Muscle of leg (tissue), 11 donors: ENCODE measurements around the gene IGF1R. TPM values are rescaled to one million over a fixed set of nuclear protein-coding genes. Genes with fewer than 3 reads are reported as not detected.

ENCODE experiments used
- DNase-seq: peaks from one replicate; pipeline ENCODE4 v3.0.0; 2013
- H3K27ac ChIP-seq: one replicate; pipeline ENCODE4 v1.5.1; 2013; ENCODE audit warnings: mild to moderate bottlenecking, low read length, control low read depth
- H3K27me3 ChIP-seq: one replicate; pipeline ENCODE4 v1.6.1; 2013; ENCODE audit warnings: low read length; ENCODE audit not compliant: control insufficient read depth, insufficient read depth
- H3K36me3 ChIP-seq: one replicate; pipeline ENCODE4 v1.6.1; 2013; ENCODE audit warnings: low read length; ENCODE audit not compliant: control insufficient read depth, insufficient read depth
- H3K4me1 ChIP-seq: one replicate; pipeline ENCODE4 v1.6.1; 2013; ENCODE audit warnings: low read length; ENCODE audit not compliant: control insufficient read depth, insufficient read depth
- H3K4me3 ChIP-seq: one replicate; pipeline ENCODE4 v1.5.1; 2013; ENCODE audit warnings: low read length, control low read depth
- H3K9me3 ChIP-seq: replicated peaks from 2 replicates; pipeline ENCODE4 v1.6.1; 2013; ENCODE audit warnings: low read depth, low read length; ENCODE audit not compliant: control insufficient read depth
- WGBS: methylation state at CpG from one replicate; pipeline ENCODE4 v1.1.5; 2013; ENCODE audit warnings: missing lambda C conversion rate; ENCODE audit not compliant: insufficient coverage; 5-methylcytosine and 5-hydroxymethylcytosine counted together
- polyA plus RNA-seq, 8 donors: library from polyadenylated mRNA; unstranded; fragments of 120-200 nt; gene quantifications; one replicate each; pipeline versions ENCODE4 v1.2.1 to v1.2.3, GENCODE V29; 2013; ENCODE audit warnings: inconsistent platforms in 1 of 8, low replicate concordance in 1 of 8; ENCODE audit not compliant: insufficient read length in 8 of 8, insufficient read depth in 1 of 8
- total RNA-seq: library from RNA; stranded (reverse); fragments of 120-200 nt; gene quantifications from one replicate; pipeline ENCODE4 v1.2.4, GENCODE V29; 2013

IGF1R gene
- total and polyA plus RNA-seq, 9 donors: 13.0 to 19.7 (median 18.3) TPM

DNA sequence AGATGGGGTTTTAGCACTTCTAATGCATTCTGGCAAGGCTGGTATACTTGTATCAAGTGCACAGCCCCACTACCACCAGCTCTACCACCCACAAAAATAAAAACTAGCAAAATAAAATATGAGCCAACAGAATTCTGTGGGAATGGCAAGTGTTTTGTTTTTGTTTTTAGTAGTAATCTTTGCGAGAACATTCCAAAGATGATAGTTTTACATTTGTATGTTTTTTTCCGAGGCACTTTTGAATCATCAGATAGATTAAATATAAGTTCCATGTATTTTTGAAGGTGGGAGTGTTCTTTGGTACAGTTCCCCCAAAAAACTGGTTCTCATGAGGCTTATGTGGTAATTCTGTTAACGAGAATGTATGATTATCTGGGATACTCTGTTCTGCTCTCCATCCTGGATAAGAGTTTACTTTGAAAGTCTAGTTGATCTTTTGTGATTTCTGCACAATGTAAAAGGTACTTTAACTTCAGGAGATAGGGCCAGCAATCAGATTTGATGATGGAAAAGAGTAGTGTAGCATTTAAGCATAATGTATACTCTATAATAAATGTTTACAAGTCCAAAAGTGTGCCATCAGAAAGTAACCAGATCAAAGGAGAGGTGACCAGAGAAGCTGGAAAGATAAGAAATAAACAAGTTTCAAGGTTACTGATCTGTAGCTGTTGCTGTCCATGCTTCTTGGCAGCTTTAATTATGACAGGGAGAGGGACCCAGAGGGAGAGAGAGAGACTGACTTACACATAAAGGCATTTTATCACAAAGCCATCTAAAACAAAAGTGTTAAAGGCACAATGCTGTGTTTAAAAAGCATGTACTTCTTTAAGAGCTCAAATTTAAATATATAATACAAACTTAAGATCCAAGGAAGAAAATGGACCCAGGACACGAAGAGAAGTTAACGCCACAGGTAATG, 228.4 kb downstream of the IGF1R start:
- no peak overlapping the region for H3K4me3 ChIP-seq
- peaks cover 10% of the 10 kb centered on the region for H3K4me1 ChIP-seq
- no CpG with 5 or more reads among the region's 5 CpGs for WGBS
- H3K27me3 ChIP-seq: no peaks in the 10 kb centered on the region
- DNase-seq: no peak
- no peaks in the 10 kb centered on the region for H3K9me3 ChIP-seq
- H3K36me3 ChIP-seq: no peaks in the 10 kb centered on the region
- H3K27ac ChIP-seq: no peak overlapping the region

DNA sequence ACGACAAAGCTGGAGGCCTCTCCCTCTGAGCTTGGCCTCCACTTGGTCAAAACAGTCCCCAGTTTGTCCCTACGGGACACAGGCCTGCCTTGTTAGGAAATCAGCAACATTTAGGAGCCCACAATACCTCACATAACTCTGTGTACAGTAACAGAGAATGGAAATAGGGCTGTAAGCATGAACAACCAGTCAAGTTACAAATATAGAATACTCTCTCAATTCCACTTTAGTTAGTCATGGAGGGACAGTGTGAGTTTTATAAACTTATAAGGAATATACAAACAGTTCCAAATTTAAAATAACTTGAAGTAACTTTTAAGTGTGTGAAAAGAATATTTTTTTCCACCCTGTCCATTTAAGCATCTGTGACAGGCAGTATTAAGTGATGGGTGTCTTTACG, 229.8 kb downstream of the IGF1R start:
- Histone ChIP-seq H3K9me3 (no peaks in the 10 kb centered on the region), H3K4me3 (no peak overlapping the region), H3K27me3 (no peaks in the 10 kb centered on the region), H3K27ac (no peak overlapping the region), H3K36me3 (no peaks in the 10 kb centered on the region), H3K4me1 (peaks cover 10% of the 10 kb centered on the region)
- WGBS: no CpG with 5 or more reads among the region's 3 CpGs
- DNase-seq: no peak

DNA sequence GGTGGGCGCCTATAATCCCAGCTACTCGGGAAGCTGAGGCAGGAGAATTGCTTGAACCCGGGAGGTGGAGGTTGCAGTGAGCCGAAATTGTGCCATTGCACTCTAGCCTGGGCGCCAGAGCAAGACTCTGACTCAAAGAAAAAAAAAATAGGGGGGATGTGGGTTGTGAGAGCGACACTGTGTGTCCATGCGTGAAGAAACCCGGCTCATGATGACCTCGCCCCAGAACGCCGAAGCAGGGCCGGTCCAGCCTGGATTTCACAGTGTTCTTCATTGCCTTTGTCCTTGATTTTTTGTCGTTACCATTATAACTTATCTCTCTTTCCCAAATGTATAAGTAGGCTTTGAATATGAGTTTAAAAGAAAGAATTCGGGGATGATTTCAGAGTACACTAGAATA, 230.5 kb downstream of the IGF1R start:
- Histone ChIP-seq H3K27me3 (no peaks in the 10 kb centered on the region), H3K4me1 (peaks cover 9% of the 10 kb centered on the region), H3K36me3 (no peaks in the 10 kb centered on the region), H3K27ac (no peak overlapping the region), H3K9me3 (no peaks in the 10 kb centered on the region), H3K4me3 (no peak overlapping the region)
- DNase-seq: no peak
- WGBS: 94% methylated on average over 6 of the region's 14 CpGs

DNA sequence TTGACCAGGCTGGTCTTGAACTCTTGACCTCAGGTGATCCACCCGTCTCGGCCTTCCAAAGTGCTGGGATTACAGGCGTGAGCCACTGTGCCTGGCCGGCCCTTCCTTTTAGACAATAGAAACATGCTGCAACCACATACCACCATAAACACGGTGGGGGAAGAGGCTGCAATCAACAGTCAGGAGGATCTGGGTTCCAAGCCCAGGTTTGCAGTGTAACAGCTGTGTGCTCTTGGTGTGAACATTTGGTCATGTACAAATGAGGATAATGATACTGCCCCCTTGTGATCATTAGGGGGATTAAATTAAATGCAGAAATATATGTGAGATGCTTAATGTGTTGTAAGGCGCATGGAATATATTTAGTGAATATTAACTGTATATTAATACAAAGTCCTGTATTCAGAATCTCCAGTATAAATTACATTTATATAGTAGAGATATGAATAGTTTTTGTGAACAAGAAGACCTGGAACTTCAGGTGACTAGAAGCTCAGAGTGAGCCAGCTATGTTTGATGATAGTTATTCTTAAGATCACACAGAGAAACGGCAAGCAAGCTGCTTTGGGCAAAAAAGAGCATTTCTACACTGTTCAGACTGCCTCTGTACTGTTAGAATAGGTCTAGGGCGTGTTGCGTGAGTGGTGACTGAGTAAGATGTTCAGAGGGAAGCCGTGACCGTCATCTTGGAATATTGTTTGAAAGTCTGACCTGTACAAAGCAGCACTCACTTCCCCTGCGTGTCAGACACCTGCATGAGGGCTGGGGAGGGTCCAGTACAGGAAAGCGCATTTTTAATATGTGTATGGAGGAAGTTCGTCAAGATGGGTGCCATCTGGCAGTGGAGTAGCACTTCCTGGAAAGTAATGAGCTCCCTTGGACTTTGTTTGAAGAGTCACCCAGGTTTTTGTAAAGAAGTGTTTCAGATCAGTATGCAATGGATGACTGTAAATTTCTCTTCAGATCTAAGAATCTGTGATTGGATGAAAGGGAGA, 233.5 kb downstream of the IGF1R start:
- Histone ChIP-seq H3K4me3 (no peak overlapping the region), H3K36me3 (no peaks in the 10 kb centered on the region), H3K27me3 (no peaks in the 10 kb centered on the region), H3K27ac (no peak overlapping the region), H3K4me1 (peaks cover 3% of the 10 kb centered on the region), H3K9me3 (no peaks in the 10 kb centered on the region)
- peak; percentile 70 for DNase-seq
- WGBS: 82% methylated on average over 6 of the region's 14 CpGs

DNA sequence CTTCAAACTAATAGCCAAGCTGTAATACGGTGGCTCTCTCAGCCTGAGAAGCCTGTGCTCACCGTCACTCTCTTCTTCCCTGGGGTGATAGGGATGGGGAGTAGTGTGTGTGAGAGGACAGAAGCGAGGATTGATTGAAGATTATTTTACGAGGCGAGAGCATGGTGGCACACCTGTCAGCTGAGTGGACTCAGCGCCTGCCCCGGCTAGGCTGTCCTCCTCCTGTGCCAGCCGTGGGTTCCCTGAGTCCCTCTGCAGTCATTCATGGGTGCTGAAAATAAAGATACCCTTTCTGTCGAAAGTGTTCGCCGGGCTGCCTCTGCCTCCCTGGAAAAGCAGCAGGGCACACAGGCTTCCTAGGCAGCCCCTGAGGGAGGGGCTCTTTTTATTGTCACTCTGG, 235.1 kb downstream of the IGF1R start:
- 79% methylated on average over 3 of the region's 11 CpGs for WGBS
- no peak overlapping the region for H3K27ac ChIP-seq
- DNase-seq: no peak
- no peaks in the 10 kb centered on the region for H3K27me3 ChIP-seq
- peaks cover 3% of the 10 kb centered on the region for H3K4me1 ChIP-seq
- H3K36me3 ChIP-seq: no peaks in the 10 kb centered on the region
- no peak overlapping the region for H3K4me3 ChIP-seq
- H3K9me3 ChIP-seq: no peaks in the 10 kb centered on the region

DNA sequence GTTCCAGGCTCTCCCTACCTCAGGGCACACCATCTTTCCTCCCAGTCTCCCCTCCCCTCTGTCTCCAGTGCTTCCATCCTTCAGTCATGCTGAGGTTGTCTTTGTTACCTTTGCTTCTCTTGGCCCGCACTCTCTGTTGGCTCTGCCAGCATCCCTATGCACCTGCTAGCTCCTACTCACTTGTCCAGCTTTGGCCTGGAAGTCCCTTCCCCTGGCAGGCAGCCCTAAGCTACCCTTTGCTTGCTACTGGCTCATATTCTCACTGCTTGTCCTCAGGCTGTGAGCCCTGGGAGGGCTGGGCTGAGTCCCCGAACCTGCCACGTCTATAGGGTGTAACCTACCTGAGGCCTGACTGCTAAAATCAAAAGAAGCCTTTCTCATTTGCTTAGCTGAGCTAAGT, 236.6 kb downstream of the IGF1R start:
- H3K27me3 ChIP-seq: no peaks in the 10 kb centered on the region
- no peaks in the 10 kb centered on the region for H3K36me3 ChIP-seq
- H3K4me3 ChIP-seq: no peak overlapping the region
- H3K9me3 ChIP-seq: no peaks in the 10 kb centered on the region
- WGBS: 93% methylated on average over 3 of the region's 3 CpGs
- DNase-seq: peak; percentile 44
- H3K27ac ChIP-seq: no peak overlapping the region
- peaks cover 3% of the 10 kb centered on the region for H3K4me1 ChIP-seq

DNA sequence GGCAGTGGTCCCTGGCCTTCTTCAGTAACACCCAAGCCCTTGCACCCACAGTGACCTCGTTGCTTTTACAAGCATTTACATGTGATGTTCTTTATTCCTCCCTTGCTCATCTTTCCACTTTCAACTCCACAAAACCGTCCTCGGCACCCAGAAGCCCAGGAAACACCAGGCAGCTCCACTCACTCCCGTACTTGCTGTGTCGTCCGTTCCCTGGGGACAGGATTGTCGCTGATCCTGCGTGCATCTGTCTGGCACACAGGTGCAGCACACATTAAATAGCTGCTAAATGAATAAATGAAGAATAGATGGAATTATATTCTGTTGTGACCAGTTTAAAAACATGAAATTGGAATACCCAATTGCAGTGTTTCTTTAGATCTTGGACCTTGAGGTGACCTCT, 239.6 kb downstream of the IGF1R start:
- Histone ChIP-seq H3K27me3 (no peaks in the 10 kb centered on the region), H3K4me3 (no peak overlapping the region), H3K4me1 (peaks cover 3% of the 10 kb centered on the region), H3K36me3 (peaks cover 10% of the 10 kb centered on the region), H3K9me3 (no peaks in the 10 kb centered on the region), H3K27ac (no peak overlapping the region)
- WGBS: 88% methylated on average over 7 of the region's 8 CpGs
- DNase-seq: no peak

DNA sequence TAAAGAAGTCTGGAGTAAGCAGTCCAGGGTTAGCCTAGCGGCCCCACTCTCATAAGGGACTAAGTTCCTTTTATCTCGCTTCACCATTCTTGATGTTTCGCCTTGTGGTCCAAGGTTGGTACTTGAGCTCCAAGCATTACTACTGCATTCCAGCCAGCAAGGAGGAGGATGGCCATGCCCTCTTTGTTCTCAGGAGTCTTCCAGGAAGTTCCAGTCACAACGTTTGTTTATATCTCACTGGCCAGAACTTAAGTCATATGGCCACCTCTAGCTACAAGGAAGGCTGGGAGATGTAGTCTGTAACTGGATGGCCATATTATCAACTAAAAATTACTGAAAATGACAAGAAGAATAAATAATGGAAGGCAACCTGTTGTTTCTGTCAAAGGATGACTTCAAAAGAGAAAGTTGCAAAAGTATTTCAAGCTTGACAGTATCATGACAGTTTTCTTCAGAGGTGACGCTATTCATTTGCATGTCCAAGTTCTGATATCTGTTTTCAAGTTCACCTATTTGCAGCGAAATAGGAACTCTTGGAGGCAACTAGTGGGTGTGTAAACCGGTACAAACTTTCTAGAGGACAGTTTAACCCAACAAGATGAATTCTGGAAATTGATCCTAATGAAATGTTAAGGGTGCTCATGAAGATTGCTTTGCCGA, 240.6 kb downstream of the IGF1R start:
- DNase-seq: no peak
- H3K4me3 ChIP-seq: no peak overlapping the region
- H3K27me3 ChIP-seq: no peaks in the 10 kb centered on the region
- H3K9me3 ChIP-seq: no peaks in the 10 kb centered on the region
- 94% methylated on average over 5 of the region's 8 CpGs for WGBS
- no peak overlapping the region for H3K27ac ChIP-seq
- peaks cover 3% of the 10 kb centered on the region for H3K4me1 ChIP-seq
- peaks cover 10% of the 10 kb centered on the region for H3K36me3 ChIP-seq

DNA sequence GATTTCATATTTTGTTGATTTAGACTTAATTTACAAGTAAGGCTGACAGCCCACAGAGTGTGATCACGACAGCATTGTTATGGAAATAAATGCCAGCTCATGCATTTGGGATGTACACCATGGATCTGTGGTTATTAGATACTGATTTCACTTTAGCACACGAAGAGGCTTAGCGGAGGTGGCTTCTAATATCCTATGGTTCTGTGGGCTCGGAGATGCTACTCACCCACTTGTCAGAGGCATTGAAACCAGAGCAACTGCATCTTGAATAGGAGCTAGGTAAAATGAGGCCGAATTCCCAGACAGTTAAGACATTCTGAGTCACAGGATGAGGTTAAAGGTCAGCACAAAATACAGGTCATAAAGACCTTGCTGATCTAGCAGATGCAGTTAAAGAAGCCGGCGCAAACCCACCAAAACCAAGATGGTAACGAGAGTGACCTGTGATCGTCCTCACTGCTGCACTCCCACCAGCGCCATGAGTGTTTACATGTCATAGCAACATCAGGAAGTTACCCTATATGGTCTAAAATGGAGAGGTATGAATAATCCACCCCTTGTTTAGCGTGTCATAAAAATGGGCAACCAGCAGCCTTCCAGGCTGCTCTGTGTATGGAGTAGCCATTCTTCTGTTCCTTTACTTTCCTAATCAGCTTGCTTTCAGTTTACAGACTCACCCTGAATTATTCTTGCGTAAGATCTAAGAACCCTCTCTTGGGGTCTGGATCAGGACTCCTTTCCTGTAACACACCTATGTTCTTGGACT, 241.8 kb downstream of the IGF1R start:
- Histone ChIP-seq H3K4me3 (no peak overlapping the region), H3K36me3 (peaks cover 10% of the 10 kb centered on the region), H3K27me3 (no peaks in the 10 kb centered on the region), H3K4me1 (peaks cover 3% of the 10 kb centered on the region), H3K27ac (no peak overlapping the region), H3K9me3 (no peaks in the 10 kb centered on the region)
- WGBS: 64% methylated on average over 3 of the region's 12 CpGs
- no peak for DNase-seq
